ENCODE data around the gene TMEM50B.

TMEM50B gene

GRCh38 chr21:33402001-33402979 is 77.5 kb downstream of the TMEM50B start:
- 0 out of 2 replicates have a peak, but pooled peaks have one; percentile 6 for TF ChIP-seq SPI1 (IDR thresholded peaks at IDR 0.05; ENCODE audit: low read depth, low read length)
- no peak for TF ChIP-seq PAX5 (IDR thresholded peaks at IDR 0.05; ENCODE audit: insufficient read depth, low read length, severe bottlenecking)
- FAIRE-seq: peak; percentile 55
- peak; percentile 56 for DNase-seq (ENCODE audit: insufficient read length, low spot score)

GRCh38 chr21:33401630-33401992 is 78.2 kb downstream of the TMEM50B start:
- no peak for DNase-seq (ENCODE audit: insufficient read length, low spot score)
- FAIRE-seq: no peak
- TF ChIP-seq PAX5 (IDR thresholded peaks at IDR 0.05; ENCODE audit: insufficient read depth, low read length, severe bottlenecking): no peak
- no peak for TF ChIP-seq POLR2A (IDR thresholded peaks at IDR 0.05; ENCODE audit: low read depth, low read length)

All from GM12891 (cell line).